NCI-H82 (cell line): Measurements from ENCODE around the gene PASK.

ENCODE experiments used
- DNase-seq: peaks from one replicate; lab custom pipeline; 2025; lab: John Stamatoyannopoulos, UW

Gene PASK

DNA sequence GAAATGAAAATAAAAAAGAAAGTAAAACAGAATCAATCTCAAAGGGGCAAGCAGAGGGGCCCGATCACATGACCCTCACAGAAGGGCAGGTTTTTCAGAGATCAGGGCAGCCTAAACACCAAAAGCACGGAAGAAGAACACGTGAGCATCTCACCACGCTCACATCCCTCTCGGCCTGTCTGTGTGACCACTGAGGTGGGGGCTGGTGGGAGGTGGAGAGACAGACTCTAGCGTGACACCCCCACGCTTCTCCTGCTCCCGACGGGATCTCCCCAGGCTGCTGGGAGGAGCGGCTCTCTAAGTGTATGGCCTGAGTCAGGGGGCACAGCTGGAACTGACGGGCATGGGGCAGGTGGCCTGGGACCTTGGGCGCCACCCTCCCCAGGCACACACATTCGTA, 23.6 kb downstream of the PASK start:
- DNase-seq = no peak

- no peak for DNase-seq
These were observed 25.3 kb downstream of the PASK start for GRCh38 chr2:241123816-241124536.

DNA sequence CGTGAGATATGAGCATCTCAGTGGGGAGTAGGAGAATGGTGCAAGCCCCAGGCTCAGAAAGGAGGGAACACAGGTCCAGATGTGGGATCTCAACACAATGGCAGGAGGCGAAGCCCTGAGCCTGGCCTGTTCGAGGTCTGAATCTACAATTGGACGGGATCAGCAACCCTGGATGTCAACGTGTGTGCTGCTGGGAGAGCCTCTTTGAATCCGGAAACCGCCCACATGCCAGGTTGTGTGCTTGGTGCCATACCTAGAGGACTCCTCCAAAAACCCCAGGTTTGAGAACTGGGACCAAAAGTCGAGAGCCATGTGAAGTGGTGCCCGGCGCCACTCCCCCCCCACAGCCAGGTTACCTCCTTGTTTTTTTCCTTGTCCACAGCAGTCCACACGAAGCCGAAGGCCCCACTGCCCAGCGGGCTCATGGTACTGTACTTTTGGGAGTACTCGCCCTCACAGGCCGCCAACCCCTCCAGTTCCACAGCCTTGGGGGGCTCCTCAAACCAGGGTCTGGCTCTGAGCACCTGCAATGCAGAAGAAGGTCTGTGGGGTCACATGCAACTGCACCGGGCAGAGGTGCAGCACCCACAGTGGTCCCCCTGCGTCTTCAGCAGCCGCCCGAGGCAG, 26.8 kb downstream of the PASK start:
- no peak for DNase-seq

- no peak for DNase-seq
These were observed 28.3 kb downstream of the PASK start for GRCh38 chr2:241121008-241121407.

DNA sequence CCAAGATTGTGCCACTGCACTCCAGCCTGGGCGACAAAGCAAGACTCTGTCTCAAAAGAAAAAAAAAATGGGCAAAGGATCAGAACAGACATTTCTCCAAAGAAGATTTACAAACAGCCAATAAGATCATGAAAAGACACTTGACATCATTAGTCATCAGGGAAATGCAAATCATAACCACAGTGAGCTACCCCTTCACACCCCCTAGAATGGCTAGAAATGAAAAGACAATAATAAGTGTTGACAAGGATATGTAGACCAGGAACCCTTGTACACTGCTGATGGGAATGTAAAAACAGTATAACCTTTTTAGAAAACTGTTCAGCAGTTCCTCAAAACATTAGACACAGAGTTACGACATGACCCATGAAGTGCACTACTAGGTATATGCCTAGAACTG, 28.8 kb downstream of the PASK start:
- no peak for DNase-seq

DNA sequence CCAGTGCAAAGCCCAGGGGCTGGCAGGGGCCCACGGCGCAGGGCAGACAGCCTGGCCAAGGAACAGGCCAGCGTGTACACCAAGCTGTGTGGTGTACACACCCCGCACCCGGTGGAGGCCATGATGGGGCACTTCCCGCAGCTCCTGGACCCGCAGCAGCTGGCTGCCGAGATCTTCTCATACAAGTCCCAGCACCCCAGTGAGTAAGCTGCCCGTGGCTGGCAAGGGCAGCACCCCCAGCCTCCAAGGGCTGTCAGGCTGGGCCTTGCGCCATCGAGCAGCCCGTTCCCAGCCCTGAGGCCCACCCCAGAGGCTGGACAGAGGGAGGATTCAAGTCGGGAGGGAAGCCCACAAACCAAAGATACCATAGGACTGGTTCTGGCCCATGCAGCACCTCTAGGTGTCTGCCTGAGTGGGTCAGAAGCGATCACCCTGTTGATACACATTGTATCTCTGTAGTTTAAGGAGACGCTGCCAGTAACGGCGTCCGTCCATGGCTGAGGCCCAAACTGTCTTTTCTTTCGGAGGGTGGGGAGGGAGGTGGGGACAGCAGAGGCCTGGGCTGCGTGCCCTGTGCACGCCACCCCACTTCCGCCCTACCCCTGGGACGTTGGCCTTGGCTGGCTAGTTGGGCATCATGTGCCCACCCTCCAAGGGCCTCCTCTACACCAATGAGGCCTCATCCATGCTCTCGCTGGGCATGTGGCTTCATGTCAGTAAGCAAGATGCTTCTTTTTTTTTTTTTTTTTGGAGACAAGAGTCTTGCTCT, 30.4 kb downstream of the PASK start:
- no peak for DNase-seq

- no peak for DNase-seq
These were observed 32.4 kb downstream of the PASK start for GRCh38 chr2:241116606-241117560.

GRCh38 chr2:241115361-241115760, 33.9 kb downstream of the PASK start:
- DNase-seq = no peak

- DNase-seq = no peak
These were observed 34.4 kb downstream of the PASK start for GRCh38 chr2:241114836-241115235.

- no peak for DNase-seq
These were observed 36.7 kb downstream of the PASK start for GRCh38 chr2:241112592-241112991.

- DNase-seq = no peak
These were observed 37.2 kb downstream of the PASK start for GRCh38 chr2:241112046-241112445.

- DNase-seq = no peak
These were observed 37.8 kb downstream of the PASK start for GRCh38 chr2:241111440-241111805.

GRCh38 chr2:241110607-241111439, 38.4 kb downstream of the PASK start:
- no peak for DNase-seq

DNA sequence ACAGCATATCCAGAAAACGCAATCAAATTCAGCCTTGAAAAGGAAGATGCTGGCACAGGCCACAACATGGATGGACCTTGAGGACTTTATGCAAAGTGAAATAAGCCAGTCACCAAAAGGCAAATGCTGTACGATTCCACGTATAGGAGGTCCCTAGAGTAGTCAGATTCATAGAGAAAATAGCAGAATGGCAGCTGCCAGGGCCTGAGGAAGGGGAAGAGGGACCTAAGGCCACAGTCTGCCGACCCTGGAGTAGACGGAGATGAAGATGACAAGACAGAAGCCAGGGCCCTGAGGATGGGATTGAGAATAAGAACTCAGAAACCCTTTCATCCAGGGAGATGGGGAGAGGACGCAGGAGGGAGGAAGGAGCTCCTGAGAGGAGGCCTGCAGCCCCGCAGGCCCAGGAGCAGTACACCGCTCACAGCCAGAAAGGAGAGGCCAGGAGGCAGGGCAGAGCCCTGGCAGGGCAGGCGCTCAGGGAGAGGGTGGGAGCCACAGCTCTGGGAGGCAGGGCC, 39.1 kb downstream of the PASK start:
- no peak for DNase-seq

- no peak for DNase-seq
These were observed 39.8 kb downstream of the PASK start for GRCh38 chr2:241109210-241110088.

- DNase-seq = no peak
These were observed 40.7 kb downstream of the PASK start for GRCh38 chr2:241108271-241109209.

- no peak for DNase-seq
These were observed 42.1 kb downstream of the PASK start for GRCh38 chr2:241107031-241107783.

DNA sequence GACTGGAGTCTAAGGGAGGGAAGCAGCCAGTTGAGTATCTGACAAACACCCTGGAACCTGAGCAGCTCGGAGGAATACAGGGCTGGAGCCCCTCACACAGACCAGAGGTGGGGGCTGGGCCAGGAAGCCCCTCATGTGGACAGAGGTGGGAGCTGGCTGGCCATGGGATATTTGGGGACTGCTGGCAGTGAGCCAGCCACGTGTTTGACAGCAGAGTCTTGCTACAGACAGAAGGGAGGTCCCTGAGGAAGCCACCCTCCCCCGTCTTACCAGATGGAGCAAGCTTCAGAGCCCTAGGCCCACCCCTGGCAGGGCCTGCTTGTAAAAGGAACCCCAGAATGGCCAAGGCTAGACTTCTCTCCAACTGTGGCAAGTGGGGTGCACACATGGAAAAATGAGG, 43.6 kb downstream of the PASK start:
- peak; percentile 72 for DNase-seq
